Hematopoietic multipotent progenitor cell treated with erythropoietin and hydrocortisone succinate and interleukin-3 and kit ligand, for 8 days (in vitro differentiated cells): ENCODE results near the gene SYT11.
"Not testable (repeated sequence)": the region's sequence is repeated elsewhere in the genome, so short reads cannot be mapped to it uniquely, and the experiment has no call there.

Experiments used
- DNase-seq: peaks from one replicate; pipeline ENCODE4 v3.0.0-alpha.2; 2015

Gene SYT11

DNA sequence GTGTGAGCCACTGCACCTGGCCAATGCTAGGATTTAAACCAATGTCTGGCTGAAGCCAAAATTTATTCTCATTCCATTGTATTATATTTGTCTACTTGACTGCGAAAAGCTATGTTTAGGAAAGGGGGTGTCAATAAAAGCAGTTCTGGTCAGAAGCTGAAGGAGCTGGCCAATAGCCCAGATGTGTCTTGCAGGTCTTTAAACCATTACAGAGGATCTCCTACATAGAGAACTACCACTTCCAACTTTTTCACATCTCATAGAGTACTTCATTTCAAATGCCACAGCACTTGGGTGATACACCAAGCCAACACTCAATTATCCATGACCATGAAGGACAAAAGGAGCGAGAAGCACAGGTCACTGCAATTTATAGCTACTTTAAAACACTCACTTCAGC lies 2.5 kb downstream of the SYT11 start:
- DNase-seq: no peak

DNA sequence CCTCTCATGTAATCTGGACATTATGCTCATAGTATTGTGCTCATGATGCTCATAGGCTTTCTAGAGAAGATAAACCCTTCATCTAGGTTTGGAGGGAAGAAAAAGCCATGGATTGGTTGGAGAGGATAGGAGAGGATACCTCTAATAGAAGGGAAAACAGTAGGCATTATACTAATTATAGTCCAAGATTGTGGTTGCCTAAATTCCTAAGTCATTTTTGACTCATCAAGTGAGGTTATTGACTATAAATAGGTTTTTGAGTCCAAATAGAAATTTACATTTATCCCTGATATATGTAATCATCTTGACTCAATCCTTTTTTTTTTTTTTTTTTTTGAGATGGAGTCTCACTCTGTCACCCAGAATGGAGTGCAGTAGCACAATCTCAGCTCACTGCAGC lies 5.0 kb downstream of the SYT11 start:
- DNase-seq: no peak

DNA sequence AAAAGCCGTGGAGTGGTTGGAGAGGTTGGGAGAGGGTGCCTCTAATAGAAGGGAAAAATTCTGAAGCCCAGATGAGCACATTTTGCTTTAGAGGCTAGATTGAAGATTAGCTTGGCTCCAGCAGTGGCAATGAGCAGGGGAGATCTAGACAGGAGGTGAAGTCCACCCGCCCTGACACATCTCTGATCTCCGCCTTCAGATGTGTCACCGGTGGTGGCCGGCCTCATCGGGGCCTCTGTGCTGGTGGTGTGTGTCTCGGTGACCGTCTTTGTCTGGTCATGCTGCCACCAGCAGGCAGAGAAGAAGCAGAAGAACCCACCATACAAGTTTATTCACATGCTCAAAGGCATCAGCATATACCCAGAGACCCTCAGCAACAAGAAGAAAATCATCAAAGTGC lies 8.4 kb downstream of the SYT11 start:
- no peak for DNase-seq

DNA sequence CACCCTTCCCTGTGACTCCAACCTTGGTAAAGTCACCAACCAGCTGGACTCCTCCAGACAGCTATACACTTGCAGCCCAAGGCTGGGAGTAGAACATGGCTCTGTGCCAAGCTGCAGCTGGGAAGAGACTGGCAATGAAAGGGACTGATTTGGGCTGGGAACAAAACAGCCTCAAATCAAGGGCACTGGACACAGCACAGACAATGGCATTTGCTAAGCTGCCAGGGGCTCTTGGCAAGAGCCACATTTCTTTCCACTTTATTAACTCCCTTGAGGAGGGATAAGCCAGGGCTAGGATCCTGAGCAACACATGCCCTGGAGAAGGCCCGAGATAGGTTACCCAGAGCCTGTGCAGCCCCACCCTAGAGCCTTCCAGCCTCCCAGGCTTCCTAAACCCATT lies 12.0 kb downstream of the SYT11 start:
- no peak for DNase-seq

DNA sequence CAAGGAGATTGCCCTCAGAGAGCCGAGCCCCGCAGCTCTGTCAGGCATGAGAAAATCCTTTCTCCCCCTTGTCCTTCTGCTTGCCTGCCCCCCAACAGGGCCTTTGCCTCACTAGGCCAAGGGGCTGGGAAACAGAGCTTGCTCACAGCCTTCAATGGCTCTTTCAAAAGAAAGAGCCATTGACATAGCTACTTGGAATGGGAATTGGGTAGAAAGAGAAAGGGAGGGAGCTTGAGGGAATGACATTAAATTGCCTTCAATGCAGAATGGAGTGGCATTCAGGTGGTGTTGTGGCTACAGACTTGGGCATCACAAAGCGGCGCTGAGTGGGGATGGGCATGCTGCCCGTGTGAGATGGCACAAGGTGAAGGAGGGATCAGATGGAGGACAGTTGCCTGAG lies 13.2 kb downstream of the SYT11 start:
- DNase-seq: no peak

DNA sequence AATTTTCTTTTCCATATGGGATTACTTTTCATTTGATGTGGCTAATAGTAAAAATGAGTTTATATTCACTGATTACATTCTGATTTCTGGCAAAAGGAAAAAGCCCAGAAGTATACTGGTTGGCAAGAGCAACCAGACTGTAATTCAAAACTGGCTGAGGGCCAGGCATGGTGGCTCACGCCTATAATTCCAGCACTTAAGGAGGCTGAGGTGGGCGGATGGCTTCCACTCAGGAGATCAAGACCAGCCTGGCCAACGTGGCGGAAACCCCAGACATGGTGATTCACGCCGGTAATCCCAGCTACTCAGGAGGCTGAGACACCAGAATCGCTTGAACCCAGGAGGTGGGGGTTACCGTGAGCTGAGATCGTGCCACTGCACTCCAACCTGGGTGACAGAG lies 14.5 kb downstream of the SYT11 start:
- DNase-seq: no peak

DNA sequence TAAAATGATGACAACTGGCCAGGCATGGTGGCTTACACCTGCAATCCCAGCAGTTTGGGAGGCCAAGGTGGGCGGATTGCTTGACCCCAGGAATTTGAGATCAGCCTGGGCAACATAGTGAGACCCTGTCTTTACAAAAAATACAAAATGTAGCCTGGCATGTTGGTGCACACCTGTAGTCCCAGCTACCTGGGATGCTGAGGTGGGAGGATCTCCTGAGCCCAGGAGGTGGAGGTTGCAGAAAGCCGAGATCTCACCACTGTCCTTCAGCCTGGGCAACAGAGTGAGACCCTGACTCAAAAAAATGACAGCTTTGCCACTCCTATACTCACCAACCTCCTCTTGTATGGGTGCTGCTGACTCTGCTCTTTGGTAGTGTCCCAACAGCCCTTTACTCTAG lies 18.6 kb downstream of the SYT11 start:
- DNase-seq: no peak

DNA sequence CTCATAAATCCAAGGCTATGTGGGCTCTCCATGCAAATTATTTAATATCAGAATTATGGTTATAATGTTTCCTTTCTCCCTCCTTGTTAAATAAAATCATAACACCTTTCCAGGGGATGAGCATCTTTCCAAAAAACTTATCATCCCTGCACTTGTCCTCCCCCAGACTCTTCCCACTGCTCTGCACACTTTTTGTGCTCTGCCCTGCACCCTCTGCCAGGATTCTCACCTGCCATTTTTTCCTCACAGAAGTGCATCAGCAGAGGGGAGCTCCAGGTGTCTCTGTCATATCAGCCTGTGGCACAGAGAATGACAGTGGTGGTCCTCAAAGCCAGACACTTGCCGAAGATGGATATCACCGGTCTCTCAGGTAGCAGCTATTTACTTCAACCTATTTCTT lies 20.9 kb downstream of the SYT11 start:
- no peak for DNase-seq

DNA sequence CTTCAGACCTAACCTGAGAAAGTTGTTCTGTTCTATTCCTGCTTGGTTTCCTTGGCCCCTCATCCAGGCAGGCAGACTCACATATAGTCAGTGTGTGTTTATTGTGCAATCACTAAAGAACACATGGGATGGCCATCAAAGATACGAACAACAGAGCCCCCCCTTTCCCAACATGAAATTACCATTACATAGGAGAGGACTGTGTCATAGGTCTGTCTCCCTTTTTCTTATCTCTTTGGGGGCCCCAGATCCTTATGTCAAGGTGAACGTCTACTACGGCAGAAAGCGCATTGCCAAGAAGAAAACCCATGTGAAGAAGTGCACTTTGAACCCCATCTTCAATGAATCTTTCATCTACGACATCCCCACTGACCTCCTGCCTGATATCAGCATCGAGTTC lies 21.6 kb downstream of the SYT11 start:
- no peak for DNase-seq

DNA sequence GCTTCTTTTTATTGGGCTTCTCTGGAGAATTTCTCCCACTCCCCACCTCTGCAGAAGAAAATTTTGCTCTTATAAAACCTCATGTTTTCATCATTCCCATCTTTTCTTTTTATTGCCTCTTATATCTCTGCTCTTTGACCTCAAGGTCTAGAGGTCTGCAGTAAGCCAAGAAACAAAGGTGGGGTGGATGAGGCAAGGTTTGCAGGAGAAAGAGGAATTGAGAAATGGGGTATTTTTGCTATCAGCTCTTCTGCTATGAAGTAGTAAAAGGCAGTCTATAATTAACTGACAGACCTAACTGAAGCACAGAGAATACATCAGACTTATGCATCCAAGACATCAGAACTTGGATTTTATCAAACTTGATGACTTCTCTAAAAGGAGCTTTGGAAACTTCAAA lies 22.9 kb downstream of the SYT11 start:
- DNase-seq: no peak

DNA sequence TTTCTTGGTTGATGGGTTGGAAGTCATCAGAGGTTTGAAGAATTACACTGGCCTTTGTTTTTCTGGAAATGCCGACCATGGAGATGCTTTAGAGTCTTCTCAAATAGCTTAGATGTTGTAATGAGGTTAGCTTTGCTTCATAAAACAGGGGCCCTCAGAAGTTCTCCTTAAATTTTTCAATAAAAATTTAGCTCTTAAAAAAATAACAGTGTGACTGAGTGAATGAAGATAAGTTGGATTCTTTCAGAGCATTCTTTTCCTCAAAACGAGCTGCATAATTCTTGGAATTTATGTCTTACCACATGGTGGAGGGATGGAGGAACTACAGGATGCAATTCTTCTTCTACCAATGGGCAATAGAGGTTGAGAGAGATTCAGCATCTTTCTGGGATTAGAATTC lies 23.4 kb downstream of the SYT11 start:
- DNase-seq: no peak

DNA sequence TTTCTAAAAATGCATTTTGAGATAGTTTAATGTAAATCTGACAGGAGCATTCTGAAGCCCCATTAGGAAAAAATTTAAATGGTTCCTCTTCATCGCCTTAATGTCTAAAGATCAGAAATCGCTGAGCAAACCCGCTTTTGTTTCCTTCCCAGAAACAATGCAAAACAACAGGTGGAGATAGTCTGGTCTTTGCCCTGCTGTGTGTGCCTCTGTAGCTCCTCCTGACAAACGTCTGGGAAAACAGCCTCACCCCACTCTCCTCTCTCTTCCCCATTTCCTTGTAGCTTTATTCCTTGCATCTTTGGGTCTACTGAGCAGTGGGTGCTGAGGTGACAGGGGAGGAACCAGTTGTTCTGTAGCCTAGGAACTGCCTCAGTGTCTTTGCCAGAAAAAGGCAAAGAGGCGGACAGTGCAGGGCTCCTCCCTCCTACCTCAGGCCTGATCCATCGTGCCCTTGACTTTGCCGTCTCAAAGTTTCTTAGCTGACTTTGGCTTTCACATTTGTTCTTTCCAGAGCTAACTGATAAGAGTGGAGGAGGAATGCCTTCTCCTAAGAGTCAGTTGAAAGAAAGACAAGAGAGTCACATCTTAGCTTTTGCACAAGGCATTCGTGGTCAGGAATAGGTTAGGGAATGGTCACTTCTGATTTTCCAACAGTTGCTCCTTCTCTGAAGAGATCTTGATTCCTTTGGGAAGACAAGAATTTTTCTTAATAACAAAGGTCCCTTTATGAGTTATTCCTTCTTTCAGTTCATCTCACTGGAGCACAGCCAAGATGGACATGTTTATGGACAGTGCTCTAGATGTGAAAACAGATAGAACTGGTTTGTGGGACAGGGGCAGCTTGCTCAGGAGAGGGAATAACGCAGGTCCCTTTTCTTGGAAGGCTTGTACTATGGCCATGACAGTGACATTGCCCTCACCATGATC lies 24.9 kb downstream of the SYT11 start:
- DNase-seq: no peak

DNA sequence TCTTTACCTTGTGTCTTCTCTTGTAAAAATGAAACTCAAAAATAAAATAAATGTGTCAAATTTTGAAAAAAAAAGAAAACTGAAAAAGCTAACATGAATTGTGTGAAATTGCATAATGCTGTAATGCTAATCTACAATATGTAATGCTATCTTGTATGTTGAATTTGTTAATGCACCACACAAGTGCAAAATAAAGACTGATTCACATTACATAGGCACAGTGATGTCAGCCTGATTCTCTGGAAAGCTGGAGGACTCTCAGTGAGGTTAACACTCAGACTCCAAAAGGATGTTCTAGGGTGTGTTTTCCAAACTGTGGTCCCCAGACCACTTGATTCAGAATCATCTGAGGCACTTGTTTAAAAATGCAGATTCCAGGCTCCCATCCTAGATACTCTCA lies 25.6 kb downstream of the SYT11 start:
- no peak for DNase-seq

DNA sequence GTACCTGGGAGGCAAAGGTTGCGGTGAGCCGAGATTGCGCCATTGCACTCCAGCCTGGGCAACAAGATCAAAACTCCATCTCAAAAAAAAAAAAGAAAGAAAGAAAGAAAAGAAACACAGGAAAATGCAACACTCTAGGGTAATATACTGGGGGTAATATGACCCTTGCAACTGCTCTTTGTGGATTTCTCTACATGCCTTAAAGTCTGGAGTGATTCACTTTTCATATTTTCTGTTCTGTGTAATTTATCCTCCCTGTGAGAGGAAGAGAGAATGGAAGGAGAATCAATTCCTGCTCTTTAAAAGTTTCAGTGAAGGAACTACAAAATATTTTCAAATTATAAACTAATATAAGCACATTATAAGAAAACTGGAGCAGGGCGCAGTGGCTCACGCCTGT lies 29.1 kb downstream of the SYT11 start:
- no peak for DNase-seq

DNA sequence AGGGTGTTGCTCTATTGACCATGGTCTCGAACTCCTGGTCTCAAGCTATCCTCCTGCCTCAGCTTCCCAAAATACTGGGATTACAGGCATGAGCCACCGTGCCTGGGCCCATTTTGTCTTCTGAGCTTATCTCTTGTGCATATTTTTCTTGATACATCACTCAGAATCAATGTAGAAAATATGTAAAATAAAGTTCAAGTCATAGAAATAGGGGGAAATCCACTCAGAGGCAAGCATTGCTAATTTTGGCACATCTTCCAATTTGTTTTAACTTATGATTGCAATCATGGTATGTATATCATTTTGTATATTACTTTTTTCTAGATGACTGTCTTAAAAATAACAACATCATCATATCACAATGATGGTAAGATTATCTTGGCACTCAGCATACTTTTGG lies 30.2 kb downstream of the SYT11 start:
- DNase-seq: no peak

DNA sequence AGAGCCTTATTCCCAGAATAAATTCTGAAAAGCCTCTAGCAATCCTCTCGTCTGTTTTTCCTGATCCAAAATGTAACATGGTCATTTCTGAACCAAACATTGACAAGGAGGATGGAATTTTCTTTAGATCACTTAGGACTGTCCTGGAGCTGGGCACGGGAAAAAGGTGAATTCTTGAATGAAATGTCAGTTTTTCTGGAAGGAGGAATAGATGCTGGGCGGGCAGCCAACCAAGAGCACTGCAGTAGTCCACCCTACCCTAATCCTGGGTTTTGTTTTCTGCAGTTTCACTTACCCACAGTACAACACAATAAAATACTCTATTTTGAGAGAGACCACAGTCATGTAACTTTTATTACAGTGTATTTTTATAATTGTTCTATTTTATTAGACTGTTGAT lies 30.9 kb downstream of the SYT11 start:
- DNase-seq: no peak

DNA sequence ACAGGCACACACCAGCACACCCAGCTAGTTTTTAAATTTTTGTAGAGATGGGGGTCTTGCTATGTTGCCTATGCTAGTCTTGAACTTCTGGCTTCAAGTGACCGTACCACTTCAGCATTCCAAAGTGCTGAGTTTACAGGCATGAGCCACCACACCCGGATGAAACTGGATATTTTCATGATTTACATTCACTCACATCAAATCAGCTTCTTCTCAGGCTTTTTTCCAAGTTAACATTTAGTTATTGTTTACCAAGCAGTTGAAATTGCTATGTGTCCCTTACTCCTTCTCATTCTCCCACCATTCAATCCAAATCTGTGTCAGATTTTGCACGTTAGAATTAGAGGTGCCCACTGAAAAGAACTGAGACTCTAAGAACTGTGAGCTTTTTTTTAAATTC lies 33.4 kb downstream of the SYT11 start:
- DNase-seq: no peak

DNA sequence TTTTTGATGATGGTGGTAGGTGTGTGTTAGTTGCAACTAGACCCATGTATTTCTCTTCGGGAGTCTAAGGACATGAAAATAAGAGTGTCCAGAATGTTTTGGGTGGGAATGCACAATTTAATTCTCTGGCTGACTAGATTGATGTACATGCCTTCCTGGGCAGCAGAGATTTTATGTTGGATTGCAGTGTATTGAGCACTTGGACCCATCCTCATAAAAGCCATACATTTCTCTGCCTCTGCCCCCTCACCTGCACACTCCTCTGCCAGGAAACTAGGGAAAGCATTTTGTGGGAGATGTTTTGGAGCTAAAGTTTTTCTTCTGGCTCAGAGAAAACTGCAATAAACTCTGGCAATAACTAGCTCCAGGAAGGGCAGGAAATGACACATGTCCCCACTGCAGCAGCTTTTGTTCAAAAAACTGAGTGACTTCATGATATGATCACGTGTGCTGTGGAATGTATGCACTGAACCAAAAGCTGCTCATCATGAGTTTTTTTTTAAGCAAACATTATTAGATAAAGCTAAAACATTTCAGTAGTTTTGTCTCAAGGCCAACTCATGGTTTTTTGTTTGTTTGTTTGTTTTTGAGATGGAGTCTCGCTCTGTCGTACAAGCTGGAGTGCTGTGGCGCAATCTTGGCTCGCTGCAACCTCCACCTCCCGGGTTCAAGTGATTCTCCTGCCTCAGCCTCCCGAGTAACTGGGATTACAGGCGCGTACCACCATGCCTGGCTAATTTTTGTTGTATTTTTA lies 34.2 kb downstream of the SYT11 start:
- no peak for DNase-seq

DNA sequence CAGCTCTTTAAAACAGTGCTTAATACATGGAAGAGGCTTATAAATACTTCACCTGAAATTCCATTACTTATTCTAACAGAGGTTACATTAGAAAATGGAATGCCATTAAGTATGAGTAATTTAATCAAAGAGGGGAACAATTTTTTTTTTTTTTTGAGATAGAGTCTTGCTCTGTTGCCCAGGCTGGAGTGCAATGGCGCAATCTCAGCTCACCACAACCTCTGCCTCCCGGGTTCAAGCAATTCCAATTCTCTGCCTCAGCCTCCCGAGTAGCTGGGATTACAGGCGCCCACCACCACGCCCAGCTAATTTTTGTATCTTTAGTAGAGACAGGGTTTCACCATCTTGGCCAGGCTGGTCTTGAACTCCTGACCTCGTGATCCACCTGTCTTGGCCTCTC lies 36.2 kb downstream of the SYT11 start:
- not testable (repeated sequence) for DNase-seq

DNA sequence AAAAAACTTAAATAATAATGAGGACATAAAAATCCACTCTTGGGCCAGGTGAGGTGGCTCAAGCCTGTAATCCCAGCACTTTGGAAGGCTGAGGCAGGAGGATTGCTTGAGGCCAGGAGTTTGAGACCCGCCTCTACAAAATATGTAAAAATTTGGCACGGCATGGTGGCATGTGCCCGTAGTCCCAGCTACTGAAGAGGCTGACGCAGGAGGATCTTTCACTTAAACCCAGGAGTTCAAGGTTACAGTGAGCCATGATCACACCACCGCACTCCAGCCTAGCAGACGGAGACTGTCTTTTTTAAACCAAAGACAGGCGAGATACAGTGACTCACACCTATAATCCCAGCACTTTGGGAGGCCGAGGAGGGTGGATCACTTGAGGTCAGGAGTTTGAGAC lies 37.1 kb downstream of the SYT11 start:
- not testable (repeated sequence) for DNase-seq

DNA sequence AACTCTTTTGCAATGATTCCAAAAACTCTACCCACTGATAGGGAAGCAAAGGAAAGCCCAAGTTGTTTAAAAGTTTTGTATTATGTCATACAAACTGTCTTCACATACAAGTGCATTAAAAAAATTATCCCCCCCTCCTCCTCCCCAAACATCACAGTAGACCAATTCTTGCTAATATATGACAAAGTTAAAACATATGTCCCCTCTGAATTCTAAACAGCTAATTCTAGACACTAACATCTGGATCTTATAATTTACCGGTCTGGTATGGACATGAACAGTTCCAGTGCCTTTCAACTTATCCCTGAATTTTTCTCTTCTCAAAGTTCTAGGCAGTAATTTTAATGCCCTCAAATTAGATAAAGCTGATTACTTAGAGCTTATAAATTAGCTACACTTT lies 38.4 kb downstream of the SYT11 start:
- DNase-seq: no peak

DNA sequence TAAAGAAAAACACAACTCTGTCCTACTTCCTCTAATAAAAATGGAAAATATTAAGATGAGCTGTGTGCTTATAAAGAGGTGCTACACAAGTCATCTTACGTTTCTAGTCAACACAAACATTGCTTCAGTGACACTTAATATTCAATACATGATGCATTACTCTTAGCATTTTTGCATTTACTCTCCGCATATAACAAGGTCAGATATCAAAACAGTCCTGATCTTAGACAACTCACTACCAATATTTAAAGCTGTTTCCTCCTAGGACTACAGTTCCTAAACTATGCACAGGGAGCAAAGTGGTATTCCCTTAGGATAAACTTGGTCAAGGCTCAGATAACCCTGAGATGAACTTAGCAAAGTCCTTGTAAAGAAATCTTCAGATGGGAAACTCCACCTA lies 39.5 kb downstream of the SYT11 start:
- DNase-seq: no peak

DNA sequence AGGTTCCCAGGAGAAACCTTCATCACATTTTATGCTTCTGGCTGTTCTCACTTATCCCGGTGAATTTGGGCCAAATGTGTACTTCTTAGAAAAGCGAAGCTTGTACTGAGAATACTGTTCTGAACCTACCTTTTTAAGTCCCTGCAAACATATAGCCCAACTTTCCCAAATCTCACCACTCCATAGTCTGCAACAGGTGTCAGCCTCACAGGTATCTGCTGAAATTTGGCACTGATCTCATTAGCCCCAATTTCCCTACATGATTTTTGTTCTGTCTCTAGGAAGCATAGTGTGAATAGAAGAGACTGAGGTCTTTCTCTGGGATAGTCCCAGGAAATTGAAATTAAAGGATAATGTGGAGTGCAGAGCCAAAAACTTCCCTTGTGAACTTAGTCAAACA lies 40.3 kb downstream of the SYT11 start:
- DNase-seq: no peak

DNA sequence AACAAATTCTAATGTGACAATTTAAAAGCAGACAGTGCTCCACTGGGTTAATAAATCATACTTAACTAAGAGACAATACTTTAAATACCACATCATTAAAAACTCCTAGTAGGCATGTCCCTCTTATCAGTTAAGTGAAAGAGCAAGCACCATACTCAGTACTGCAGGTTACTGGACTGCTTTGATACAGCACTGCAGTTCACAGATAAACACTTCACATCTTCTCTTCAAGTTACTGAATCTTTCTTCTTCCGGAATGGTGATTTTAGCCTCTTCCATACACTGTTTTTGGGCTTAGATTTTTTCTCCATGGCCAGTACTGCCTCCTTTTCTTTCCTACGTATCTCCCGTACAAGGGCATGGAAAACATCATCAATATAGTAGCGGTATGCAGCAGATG lies 40.8 kb downstream of the SYT11 start:
- peak; percentile 82 for DNase-seq

DNA sequence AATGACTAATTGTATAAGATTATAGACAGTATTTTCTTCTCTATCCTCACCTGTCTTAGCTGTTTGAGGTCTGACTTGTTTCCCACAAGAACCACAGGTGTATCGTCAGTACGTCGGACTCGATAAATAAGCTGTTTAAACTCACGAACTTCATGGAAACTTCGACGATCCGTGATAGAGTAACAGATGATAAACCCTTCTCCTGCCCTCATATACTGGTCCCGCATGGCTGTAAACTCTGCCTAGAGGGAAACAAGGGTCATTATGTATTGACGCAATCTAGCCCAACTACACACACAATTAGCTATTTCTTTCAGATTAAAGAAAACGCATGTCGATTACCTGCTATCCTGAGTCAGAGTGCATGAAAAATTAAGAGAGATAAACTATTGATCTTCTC lies 44.9 kb downstream of the SYT11 start:
- no peak for DNase-seq
